Measurements from ENCODE around the gene ULK4. TPM values are rescaled to one million over a fixed set of nuclear protein-coding genes. Genes with fewer than 3 reads are reported as not detected.

The ULK4 gene
- total RNA-seq, 1 experiment from 2014 or later = 14.3 TPM

DNA sequence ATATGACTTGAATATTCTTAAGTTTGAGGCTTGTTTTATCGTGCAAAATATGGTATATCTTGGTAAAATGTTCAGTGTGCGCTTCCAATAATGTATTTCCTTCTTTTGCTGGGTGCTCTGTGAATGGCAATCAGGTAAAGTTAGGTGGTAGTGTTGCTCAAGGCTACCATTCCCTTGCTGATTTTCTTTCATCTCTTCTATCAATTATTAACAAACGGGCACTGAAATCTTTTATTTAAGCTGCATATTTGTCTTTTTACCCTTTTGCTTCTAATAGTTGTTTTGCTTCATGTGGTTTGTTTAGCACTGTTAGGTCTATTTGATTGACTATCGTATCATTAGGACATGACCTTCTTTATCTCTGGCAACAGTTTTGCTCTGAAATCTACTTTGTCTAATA is 520.3 kb downstream of the ULK4 start:
- intact Hi-C loops (cut with micrococcal nuclease; ENCODE audit: unreplicated experiment) (no loop called here), in situ Hi-C loops (cut with HindIII; ENCODE audit: low pct_unique_long_range_greater_than_20kb, low sequenced_read_pairs) (no loop called here)
- H3K4me1 ChIP-seq (ENCODE audit: control insufficient read depth, insufficient read depth, low read length) = no peaks in the 10 kb centered on the region
- no TSS peak for BruUV-seq (replicated peaks)
- ChIA-PET POLR2A (no interaction called here), CTCF (no interaction called here)
- H3K36me3 ChIP-seq (ENCODE audit: control insufficient read depth, insufficient read depth, low read length) = no peaks in the 10 kb centered on the region
- H3K9me3 ChIP-seq (ENCODE audit: control insufficient read depth, insufficient read depth, low read depth, low read length) = no peaks in the 10 kb centered on the region
- no peaks in the 10 kb centered on the region for H3K27me3 ChIP-seq (ENCODE audit: control insufficient read depth, insufficient read depth, low read length)
- DNase-seq (ENCODE audit: low read depth, low spot score) = no peak
- ATAC-seq = no peak
- TF ChIP-seq, protein P1, sequence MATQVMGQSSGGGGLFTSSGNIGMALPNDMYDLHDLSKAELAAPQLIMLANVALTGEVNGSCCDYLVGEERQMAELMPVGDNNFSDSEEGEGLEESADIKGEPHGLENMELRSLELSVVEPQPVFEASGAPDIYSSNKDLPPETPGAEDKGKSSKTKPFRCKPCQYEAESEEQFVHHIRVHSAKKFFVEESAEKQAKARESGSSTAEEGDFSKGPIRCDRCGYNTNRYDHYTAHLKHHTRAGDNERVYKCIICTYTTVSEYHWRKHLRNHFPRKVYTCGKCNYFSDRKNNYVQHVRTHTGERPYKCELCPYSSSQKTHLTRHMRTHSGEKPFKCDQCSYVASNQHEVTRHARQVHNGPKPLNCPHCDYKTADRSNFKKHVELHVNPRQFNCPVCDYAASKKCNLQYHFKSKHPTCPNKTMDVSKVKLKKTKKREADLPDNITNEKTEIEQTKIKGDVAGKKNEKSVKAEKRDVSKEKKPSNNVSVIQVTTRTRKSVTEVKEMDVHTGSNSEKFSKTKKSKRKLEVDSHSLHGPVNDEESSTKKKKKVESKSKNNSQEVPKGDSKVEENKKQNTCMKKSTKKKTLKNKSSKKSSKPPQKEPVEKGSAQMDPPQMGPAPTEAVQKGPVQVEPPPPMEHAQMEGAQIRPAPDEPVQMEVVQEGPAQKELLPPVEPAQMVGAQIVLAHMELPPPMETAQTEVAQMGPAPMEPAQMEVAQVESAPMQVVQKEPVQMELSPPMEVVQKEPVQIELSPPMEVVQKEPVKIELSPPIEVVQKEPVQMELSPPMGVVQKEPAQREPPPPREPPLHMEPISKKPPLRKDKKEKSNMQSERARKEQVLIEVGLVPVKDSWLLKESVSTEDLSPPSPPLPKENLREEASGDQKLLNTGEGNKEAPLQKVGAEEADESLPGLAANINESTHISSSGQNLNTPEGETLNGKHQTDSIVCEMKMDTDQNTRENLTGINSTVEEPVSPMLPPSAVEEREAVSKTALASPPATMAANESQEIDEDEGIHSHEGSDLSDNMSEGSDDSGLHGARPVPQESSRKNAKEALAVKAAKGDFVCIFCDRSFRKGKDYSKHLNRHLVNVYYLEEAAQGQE (IDR thresholded peaks at IDR 0.05; ENCODE audit: insufficient read depth in 1 of 2, low read depth in 2 of 2, low read length in 1 of 2) = no peak
- TF ChIP-seq, protein P2, sequence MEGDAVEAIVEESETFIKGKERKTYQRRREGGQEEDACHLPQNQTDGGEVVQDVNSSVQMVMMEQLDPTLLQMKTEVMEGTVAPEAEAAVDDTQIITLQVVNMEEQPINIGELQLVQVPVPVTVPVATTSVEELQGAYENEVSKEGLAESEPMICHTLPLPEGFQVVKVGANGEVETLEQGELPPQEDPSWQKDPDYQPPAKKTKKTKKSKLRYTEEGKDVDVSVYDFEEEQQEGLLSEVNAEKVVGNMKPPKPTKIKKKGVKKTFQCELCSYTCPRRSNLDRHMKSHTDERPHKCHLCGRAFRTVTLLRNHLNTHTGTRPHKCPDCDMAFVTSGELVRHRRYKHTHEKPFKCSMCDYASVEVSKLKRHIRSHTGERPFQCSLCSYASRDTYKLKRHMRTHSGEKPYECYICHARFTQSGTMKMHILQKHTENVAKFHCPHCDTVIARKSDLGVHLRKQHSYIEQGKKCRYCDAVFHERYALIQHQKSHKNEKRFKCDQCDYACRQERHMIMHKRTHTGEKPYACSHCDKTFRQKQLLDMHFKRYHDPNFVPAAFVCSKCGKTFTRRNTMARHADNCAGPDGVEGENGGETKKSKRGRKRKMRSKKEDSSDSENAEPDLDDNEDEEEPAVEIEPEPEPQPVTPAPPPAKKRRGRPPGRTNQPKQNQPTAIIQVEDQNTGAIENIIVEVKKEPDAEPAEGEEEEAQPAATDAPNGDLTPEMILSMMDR (IDR thresholded peaks at IDR 0.05) = no peak
- TF ChIP-seq SIN3A (IDR thresholded peaks at IDR 0.05; ENCODE audit: borderline replicate concordance, insufficient read depth, low read depth, low read length) (no peak), TCF7L2 (IDR thresholded peaks at IDR 0.05; ENCODE audit: low read depth, low read length) (no peak), POLR2AphosphoS5 (IDR thresholded peaks at IDR 0.05; ENCODE audit: low read depth, low read length) (no peak)
- no peak overlapping the region for H3K27ac ChIP-seq (ENCODE audit: low read length)
- H3K4me3 ChIP-seq (ENCODE audit: low read depth in 2 of 2, low read length in 2 of 2) = no peak overlapping the region

DNA sequence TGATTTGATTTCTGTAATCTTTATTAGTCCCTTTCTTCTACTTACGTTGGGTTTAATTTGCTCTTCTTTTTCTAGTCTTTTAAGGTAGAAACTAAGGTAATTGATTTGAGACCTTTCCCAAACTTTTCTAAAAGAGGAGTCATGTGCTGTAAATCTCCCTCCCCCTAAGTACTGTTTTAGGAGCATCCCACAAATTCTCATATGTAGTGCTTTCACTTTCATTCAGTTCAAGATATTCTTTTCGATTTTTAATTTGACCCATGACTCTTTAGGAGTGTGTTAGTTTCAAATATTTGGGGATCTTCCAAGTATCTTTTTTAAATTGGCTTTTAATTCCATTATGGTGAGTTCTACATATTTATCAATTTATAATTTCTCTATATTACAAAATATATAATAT is 520.8 kb downstream of the ULK4 start:
- in situ Hi-C loops (cut with HindIII; ENCODE audit: low pct_unique_long_range_greater_than_20kb, low sequenced_read_pairs) (no loop called here), intact Hi-C loops (cut with micrococcal nuclease; ENCODE audit: unreplicated experiment) (no loop called here)
- Histone ChIP-seq H3K4me1 (ENCODE audit: control insufficient read depth, insufficient read depth, low read length) (no peaks in the 10 kb centered on the region), H3K9me3 (ENCODE audit: control insufficient read depth, insufficient read depth, low read depth, low read length) (no peaks in the 10 kb centered on the region), H3K27ac (ENCODE audit: low read length) (no peak overlapping the region), H3K36me3 (ENCODE audit: control insufficient read depth, insufficient read depth, low read length) (no peaks in the 10 kb centered on the region), H3K4me3 (ENCODE audit: low read depth in 2 of 2, low read length in 2 of 2) (no peak overlapping the region), H3K27me3 (ENCODE audit: control insufficient read depth, insufficient read depth, low read length) (no peaks in the 10 kb centered on the region)
- CTCF ChIA-PET = no interaction called here
- POLR2A ChIA-PET = no interaction called here
- no peak for DNase-seq (ENCODE audit: low read depth, low spot score)
- no peak for TF ChIP-seq TCF7L2 (IDR thresholded peaks at IDR 0.05; ENCODE audit: low read depth, low read length)
- TF ChIP-seq, protein P2 (IDR thresholded peaks at IDR 0.05) = no peak
- TF ChIP-seq, protein P1 (IDR thresholded peaks at IDR 0.05; ENCODE audit: insufficient read depth in 1 of 2, low read depth in 2 of 2, low read length in 1 of 2) = no peak
- no peak for TF ChIP-seq SIN3A (IDR thresholded peaks at IDR 0.05; ENCODE audit: borderline replicate concordance, insufficient read depth, low read depth, low read length)
- no peak for TF ChIP-seq POLR2AphosphoS5 (IDR thresholded peaks at IDR 0.05; ENCODE audit: low read depth, low read length)
- no TSS peak for BruUV-seq (replicated peaks)
- no peak for ATAC-seq
